AG09319 (cell line): ENCODE data around the gene DDX49.

Experiments used
- DNase-seq: peaks from one replicate; pipeline ENCODE4 v3.0.0-alpha.2; 2010; ENCODE audit warnings: low read depth; ENCODE audit errors: extremely low read depth
- CTCF ChIP-seq: IDR thresholded peaks from 2 replicates; pipeline ENCODE4 v1.5.1; 2011; ENCODE audit warnings: low read depth, mild to moderate bottlenecking, inconsistent platforms, low read length, moderate library complexity

The DDX49 gene

DNA sequence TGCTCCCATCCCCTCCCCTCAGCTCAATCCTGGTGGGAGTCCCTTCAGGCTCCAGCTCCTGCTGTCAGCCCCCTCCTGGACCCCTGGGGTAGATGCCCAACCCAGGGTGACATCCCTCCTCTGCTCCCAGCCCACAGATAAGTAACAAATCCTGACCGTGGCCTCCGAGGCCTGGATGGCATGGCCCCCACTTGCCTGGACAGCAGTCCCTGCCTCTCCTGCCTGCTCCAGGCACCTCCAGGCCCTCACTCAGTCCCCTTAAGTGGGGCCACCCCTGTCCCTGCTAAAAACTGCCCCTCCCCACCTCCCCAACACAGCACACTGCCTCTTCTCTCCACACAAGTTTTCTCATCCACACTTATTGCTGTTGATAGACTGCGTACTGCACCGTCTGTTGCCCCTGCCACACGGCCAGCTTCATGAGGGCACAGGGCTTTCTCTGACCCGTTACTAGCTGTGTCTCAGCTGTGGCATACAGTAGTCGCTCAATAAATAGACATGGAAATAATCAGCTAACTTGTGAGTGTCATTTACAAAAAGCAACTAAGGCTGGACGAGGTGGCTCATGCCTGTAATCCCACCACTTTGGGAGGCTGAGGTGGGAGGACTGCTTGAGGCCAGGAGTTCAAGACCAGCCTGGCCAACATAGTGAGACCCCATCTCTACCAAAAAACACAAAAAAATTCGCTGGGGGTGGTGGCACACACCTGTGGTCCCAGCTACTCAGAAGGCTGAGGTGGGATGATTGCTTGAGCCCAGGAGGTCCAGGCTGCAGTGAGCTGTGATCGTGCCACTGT lies 29.4 kb upstream of the DDX49 start:
- no peak for DNase-seq
- TF ChIP-seq CTCF = no peak

DNA sequence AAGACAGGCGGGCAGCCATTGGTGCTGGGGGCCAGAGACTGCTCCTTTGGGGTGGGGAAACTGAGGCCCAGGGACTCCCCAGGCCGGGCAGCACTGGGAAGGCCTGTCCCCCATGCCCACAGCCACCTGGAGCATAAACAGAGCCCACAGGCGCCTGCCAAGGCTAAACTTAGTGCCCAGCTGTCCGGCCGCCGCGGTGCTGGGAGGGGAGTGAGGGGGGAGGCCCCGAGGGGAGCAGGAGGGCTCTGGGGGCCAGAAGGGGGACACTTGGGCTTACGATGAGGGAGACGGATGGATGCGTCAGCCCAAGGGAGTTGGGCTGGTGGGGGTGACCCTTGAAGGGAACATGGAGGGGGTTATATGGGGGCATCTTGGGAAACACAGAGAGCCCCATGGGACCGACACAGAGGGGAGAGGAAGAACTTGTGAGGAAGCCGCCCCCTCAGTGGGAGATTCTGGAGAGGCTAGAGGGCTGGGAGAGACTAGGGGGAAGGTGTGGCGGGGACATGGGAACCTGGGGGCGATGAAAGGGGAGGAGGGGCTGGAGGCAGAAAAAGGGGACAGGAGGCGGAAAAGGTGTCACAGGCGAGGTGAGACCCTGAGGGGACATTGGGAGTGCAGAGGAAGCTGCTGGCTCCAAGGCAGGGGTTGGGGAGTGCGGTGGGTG lies 25.8 kb upstream of the DDX49 start:
- no peak for DNase-seq
- no peak for TF ChIP-seq CTCF

DNA sequence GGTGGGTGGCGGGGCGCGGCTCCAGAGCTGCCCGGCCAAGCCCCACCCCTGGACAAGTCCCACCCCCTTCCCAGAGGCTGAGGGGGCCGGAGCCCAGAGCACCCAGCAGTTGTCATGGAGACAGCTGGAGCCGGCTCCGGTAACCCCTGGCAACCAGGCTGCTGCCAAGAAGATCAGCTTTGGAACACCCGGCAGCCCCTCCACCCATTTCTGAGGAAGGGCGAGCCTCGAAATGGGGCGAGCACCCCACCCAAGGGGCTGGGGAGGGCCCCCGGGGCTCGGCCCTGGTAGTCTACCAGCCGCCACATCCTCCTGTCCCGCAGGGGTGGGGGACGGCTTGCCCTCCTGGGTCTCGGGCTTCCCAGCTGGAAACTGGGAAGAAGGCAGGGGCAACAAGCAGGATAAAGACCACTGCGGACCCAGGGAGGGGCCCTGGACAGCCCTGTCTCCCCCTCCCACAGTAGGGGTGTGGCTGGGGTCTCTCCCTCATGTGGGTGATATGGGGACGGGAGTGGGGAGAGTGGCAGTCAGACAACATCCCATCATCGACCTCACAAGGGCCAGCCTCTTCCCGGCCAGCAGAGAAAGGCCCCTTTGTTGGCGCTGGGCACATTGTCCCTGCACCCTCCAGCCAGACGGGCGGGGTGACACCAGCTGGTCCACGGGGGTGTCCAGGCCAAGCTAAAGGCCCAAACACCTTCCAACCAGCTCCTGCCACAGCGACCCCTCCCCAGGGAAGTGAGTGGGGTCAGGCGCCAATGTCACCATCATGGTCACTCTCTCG lies 25.1 kb upstream of the DDX49 start:
- no peak for TF ChIP-seq CTCF
- DNase-seq = no peak

DNA sequence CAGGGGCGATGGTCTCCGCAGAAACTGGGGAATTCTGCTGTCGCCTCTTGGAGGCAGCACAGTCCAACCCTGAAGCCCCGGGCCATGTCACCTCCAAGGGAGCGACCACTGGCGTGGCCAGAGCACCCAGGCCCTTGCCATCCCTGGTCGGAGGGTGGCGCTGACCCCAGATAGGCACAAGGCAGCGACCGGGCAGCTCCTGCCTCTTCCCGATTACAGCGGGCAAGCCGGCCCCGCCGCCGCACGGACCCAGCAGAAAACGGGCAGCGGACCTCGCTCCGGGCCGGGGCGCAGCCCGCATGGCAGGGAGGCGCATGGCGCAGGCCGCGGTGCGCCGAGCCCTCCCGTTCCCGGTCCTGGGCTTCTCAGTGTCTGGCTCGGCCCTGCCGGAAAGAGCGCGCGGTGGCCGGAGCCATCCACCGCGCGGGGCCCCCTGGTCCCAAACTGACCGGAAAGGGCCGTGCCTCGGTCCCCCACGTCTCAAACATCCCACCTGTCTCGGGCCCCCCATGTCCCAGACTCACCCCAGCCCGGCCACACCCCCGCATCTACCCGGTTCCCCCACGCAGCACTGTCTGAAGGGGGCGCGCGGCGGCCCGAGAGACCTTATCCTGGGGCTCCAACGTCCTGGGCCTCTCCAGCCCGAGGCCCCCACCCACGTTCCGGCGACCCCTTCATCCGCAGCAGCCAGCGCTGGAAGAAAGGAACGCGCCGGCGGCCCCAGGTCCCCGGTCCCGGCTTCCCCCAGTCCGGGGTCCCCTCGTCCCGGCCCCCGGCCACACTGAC lies 24.3 kb upstream of the DDX49 start:
- peak; percentile 42 for TF ChIP-seq CTCF
- no peak for DNase-seq

GRCh38 chr19:18895824-18896341 lies 23.6 kb upstream of the DDX49 start, which contains the start of gene CERS1:
CERS1 (minus strand) TSS chr19:18896158; CDS start chr19:18896072, 86 bp downstream.
- no peak for TF ChIP-seq CTCF
- DNase-seq = no peak

GRCh38 chr19:18896421-18896841 lies 23.1 kb upstream of the DDX49 start:
- no peak for TF ChIP-seq CTCF

More at GRCh38 chr19:18896421-18896841, 23.1 kb upstream of the DDX49 start:
- no peak for DNase-seq
